Measurements from ENCODE around the gene KIF1A. TPM values are rescaled to one million over a fixed set of nuclear protein-coding genes. Genes with fewer than 3 reads are reported as not detected.

The KIF1A gene
- total RNA-seq, 1 experiment from 2014 or later = not detected

DNA sequence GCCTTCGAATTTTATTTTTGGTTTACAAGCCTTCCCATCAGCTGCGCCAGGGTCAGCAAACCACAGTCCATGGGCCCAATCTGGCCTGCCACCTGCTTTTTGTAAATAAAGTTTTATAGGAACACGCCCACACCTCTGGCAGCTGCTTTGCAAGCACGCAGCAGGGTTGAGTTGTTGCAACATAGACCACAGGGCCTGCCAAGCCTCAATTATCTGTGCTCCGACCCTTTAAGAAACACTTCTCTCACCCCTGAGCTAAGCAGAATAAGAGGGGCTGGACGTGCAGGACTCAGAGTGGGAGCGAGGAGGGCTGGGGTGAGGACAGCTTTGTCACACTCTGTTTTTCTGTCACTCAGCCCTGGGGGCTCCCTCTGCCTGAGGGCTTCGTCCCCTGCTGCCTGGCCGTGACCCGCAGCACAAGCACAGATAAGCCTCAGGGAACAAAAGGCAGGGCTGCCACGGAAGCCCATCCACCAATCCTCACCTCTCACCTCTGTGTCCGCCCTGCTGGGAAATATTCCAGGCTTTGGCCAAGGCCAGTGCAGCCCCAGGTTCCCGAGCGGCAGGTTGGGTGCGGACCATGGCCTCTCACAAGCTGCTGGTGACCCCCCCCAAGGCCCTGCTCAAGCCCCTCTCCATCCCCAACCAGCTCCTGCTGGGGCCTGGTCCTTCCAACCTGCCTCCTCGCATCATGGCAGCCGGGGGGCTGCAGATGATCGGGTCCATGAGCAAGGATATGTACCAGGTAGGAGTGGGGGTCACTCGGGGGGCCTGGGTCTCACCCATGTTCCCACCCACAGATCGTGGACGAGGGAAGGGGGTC is 48.5 kb upstream of the KIF1A start, which contains the start of gene AGXT:
Gene AGXT, plus strand, starts transcription at position 539 of the 823 bp plus-strand sequence. Its CDS starts 42 bp downstream, at position 581.
- Histone ChIP-seq H3K4me3 (no peak within 1 kb of the TSS), H3K27ac (no peak within 1 kb of the TSS), H2AFZ (no peak within 1 kb of the TSS), H3F3A (ENCODE audit: insufficient read depth, low read depth) (peaks cover 5% of the 10 kb centered on the region; the same call in 1 of the 2 replicates), H3K79me2 (ENCODE audit: low read depth) (no peaks in the 10 kb centered on the region), H3K4me1 (replicated peaks; ENCODE audit: insufficient read depth) (peaks cover 14% of the 10 kb centered on the region), H4K20me1 (ENCODE audit: insufficient read depth) (no peaks in the 10 kb centered on the region), H3K4me2 (peak within 1 kb of the TSS; percentile 66), H3K27me3 (ENCODE audit: insufficient read depth, low read depth) (no peaks in the 10 kb centered on the region), H3K36me3 (ENCODE audit: low read depth) (no peaks in the 10 kb centered on the region), H3K9me2 (ENCODE audit: insufficient read depth) (no peaks in the 10 kb centered on the region), H3K9me3 (ENCODE audit: insufficient read depth, low read depth) (no peaks in the 10 kb centered on the region)
- BruUV-seq (replicated peaks) = no TSS peak
- TF ChIP-seq EZH2 (IDR thresholded peaks at IDR 0.05; ENCODE audit: low read depth) = no peak
- TF ChIP-seq, protein P1, sequence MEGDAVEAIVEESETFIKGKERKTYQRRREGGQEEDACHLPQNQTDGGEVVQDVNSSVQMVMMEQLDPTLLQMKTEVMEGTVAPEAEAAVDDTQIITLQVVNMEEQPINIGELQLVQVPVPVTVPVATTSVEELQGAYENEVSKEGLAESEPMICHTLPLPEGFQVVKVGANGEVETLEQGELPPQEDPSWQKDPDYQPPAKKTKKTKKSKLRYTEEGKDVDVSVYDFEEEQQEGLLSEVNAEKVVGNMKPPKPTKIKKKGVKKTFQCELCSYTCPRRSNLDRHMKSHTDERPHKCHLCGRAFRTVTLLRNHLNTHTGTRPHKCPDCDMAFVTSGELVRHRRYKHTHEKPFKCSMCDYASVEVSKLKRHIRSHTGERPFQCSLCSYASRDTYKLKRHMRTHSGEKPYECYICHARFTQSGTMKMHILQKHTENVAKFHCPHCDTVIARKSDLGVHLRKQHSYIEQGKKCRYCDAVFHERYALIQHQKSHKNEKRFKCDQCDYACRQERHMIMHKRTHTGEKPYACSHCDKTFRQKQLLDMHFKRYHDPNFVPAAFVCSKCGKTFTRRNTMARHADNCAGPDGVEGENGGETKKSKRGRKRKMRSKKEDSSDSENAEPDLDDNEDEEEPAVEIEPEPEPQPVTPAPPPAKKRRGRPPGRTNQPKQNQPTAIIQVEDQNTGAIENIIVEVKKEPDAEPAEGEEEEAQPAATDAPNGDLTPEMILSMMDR (conservative IDR thresholded peaks at IDR 0.05) = no peak
- intact Hi-C loops (cut with micrococcal nuclease; ENCODE audit: unreplicated experiment) = no loop called here
- ChIA-PET POLR2A (ENCODE audit: unreplicated experiment) (no interaction called here), CTCF (no interaction called here)
- peak in 1 of 2 experiments; percentile 76 for DNase-seq

DNA sequence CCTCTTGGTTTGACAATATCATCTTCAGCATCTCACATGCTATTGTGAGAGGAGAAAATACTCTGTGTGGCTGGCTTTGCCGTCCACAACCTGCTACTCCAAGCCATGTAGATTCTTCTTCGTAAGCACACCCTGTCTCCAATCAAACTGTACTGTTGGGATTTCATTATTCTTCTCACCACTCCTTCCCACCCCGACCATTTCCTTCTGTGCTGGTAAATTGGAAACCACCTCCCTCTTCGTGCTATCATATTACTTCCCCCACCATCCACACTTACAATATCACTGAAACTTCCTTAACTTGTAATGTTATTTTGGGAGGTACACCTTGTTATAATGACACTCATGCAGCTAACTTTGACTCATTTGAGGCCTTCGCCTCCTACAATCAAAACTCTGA is 45.4 kb upstream of the KIF1A start:
- no peak overlapping the region for H3K4me2 ChIP-seq
- POLR2A ChIA-PET (ENCODE audit: unreplicated experiment) = interaction anchor here (0.7 kb wide), 1 partner anchor 26 kb away, joined by 4 read pairs; no protein-coding TSS in a partner anchor
- no peak for DNase-seq
- no peak overlapping the region for H3K4me3 ChIP-seq
- no peak overlapping the region for H2AFZ ChIP-seq
- H3K27me3 ChIP-seq (ENCODE audit: insufficient read depth, low read depth) = no peaks in the 10 kb centered on the region
- peaks cover 8% of the 10 kb centered on the region for H3F3A ChIP-seq (ENCODE audit: insufficient read depth, low read depth)
- intact Hi-C loops (cut with micrococcal nuclease; ENCODE audit: unreplicated experiment) = no loop called here
- no peaks in the 10 kb centered on the region for H4K20me1 ChIP-seq (ENCODE audit: insufficient read depth)
- no TSS peak for BruUV-seq (replicated peaks)
- no peaks in the 10 kb centered on the region for H3K9me3 ChIP-seq (ENCODE audit: insufficient read depth, low read depth)
- H3K9me2 ChIP-seq (ENCODE audit: insufficient read depth) = no peaks in the 10 kb centered on the region
- peaks cover 14% of the 10 kb centered on the region for H3K4me1 ChIP-seq (replicated peaks; ENCODE audit: insufficient read depth)
- no peaks in the 10 kb centered on the region for H3K79me2 ChIP-seq (ENCODE audit: low read depth)
- no peaks in the 10 kb centered on the region for H3K36me3 ChIP-seq (ENCODE audit: low read depth)
- no peak overlapping the region for H3K27ac ChIP-seq
- TF ChIP-seq EZH2 (IDR thresholded peaks at IDR 0.05; ENCODE audit: low read depth) = no peak
- TF ChIP-seq, protein P1 (conservative IDR thresholded peaks at IDR 0.05) = no peak
- CTCF ChIA-PET = no interaction called here

DNA sequence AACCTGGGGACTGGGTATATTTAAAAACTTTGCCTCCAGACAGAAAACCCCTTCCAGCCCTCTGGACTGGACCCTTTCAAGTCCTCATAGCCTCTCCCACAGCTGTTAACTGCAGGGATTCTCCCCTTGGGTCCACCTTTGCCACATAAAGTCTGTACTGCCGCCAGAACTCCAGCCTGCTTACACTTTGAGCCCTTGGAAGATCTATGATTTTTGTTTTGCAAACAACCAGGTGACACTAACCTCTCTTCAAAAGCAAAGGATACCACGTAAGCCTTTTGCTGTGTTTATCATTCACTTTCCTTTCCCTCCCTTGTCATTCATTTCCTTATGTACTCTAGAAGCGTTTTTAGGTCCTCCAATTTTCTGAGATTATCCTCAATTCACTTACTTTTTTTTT is 44.5 kb upstream of the KIF1A start:
- CTCF ChIA-PET = no interaction called here
- H3K79me2 ChIP-seq (ENCODE audit: low read depth) = no peaks in the 10 kb centered on the region
- no TSS peak for BruUV-seq (replicated peaks)
- H3F3A ChIP-seq (ENCODE audit: insufficient read depth, low read depth) = peaks cover 8% of the 10 kb centered on the region
- H3K4me2 ChIP-seq = no peak overlapping the region
- H3K4me1 ChIP-seq (replicated peaks; ENCODE audit: insufficient read depth) = peaks cover 14% of the 10 kb centered on the region
- TF ChIP-seq, protein P1 (conservative IDR thresholded peaks at IDR 0.05) = no peak
- no peak for TF ChIP-seq EZH2 (IDR thresholded peaks at IDR 0.05; ENCODE audit: low read depth)
- no peaks in the 10 kb centered on the region for H4K20me1 ChIP-seq (ENCODE audit: insufficient read depth)
- H3K4me3 ChIP-seq = no peak overlapping the region
- no peak overlapping the region for H3K27ac ChIP-seq
- POLR2A ChIA-PET (ENCODE audit: unreplicated experiment) = no interaction called here
- no peak for DNase-seq
- H3K9me2 ChIP-seq (ENCODE audit: insufficient read depth) = no peaks in the 10 kb centered on the region
- no peaks in the 10 kb centered on the region for H3K27me3 ChIP-seq (ENCODE audit: insufficient read depth, low read depth)
- H2AFZ ChIP-seq = no peak overlapping the region
- H3K9me3 ChIP-seq (ENCODE audit: insufficient read depth, low read depth) = no peaks in the 10 kb centered on the region
- intact Hi-C loops (cut with micrococcal nuclease; ENCODE audit: unreplicated experiment) = no loop called here
- H3K36me3 ChIP-seq (ENCODE audit: low read depth) = no peaks in the 10 kb centered on the region
